Progenitor cell of endocrine pancreas (in vitro differentiated cells): ENCODE data around the gene PADI2. TPM values are rescaled to one million over a fixed set of nuclear protein-coding genes. Genes with fewer than 3 reads are reported as not detected.
A peak's percentile ranks its signal among the peaks of the same experiment; 100 is the strongest.

Source experiments
- DNase-seq: peaks from one replicate; pipeline ENCODE4 v3.0.0; 2021; ENCODE audit warnings: low spot score; ENCODE audit not compliant: unreplicated experiment
- H3K27ac Mint-ChIP-seq: 2 replicates; pipeline ENCODE4 v1.8.0; 2021; ENCODE audit warnings: mild to moderate bottlenecking, moderate library complexity, mixed read lengths
- H3K27me3 Mint-ChIP-seq: 2 replicates; pipeline ENCODE4 v1.8.0; 2021; ENCODE audit warnings: mixed read lengths
- H3K36me3 Mint-ChIP-seq: 2 replicates; pipeline ENCODE4 v1.8.0; 2022; ENCODE audit warnings: mixed read lengths; ENCODE audit not compliant: insufficient read depth
- H3K4me1 Mint-ChIP-seq: 2 replicates; pipeline ENCODE4 v1.8.0; 2021; ENCODE audit warnings: low read depth, mixed read lengths
- H3K4me3 Mint-ChIP-seq: 2 replicates; pipeline ENCODE4 v1.8.0; 2021; ENCODE audit warnings: low read depth, mild to moderate bottlenecking, moderate library complexity, mixed read lengths
- H3K9me3 Mint-ChIP-seq: 2 replicates; pipeline ENCODE4 v1.8.0; 2021; ENCODE audit warnings: low read depth, mixed read lengths
- total RNA-seq: library from RNA; stranded (reverse); gene quantifications from 2 replicates; pipeline ENCODE4 v1.2.1, GENCODE V29; 2021
- TF ChIP-seq, protein P1 (sequence below): fragments of 200-600 bp; sonication (generic); IDR thresholded peaks from one replicate; pipeline ENCODE4 v1.5.0; 2021; ENCODE audit warnings: antibody characterized with exemption, mild to moderate bottlenecking; ENCODE audit not compliant: unreplicated experiment

The PADI2 gene
- total RNA-seq, 1 donor from 2014 or later = 0.50 TPM

DNA sequence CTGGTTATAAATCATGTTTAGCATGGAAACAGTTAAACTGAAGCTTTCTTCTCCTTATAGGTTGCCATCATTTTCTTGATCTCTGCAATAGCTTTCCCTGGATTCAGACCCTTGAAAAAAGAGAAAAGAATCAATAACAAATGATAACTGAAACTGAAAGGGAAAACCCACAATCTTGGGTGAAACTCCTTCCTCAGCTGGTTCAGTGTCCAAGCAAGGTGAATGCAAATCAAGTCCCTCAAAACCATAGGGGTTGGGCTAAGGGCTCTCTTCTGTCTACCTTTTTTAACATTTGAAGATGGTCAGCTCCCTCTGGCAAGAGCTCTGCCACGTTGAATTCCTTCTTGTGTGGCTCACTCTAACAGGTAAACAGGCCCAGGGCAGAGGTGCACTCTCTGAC, 100.4 kb downstream of the PADI2 start:
- Mint-ChIP-seq H3K4me3 (no peak overlapping the region), H3K36me3 (peaks cover 15% of the 10 kb centered on the region), H3K9me3 (no peaks in the 10 kb centered on the region), H3K27ac (peak overlapping the region; percentile 73), H3K27me3 (no peaks in the 10 kb centered on the region), H3K4me1 (peaks cover 6% of the 10 kb centered on the region)
- DNase-seq = no peak
- TF ChIP-seq, protein P1, sequence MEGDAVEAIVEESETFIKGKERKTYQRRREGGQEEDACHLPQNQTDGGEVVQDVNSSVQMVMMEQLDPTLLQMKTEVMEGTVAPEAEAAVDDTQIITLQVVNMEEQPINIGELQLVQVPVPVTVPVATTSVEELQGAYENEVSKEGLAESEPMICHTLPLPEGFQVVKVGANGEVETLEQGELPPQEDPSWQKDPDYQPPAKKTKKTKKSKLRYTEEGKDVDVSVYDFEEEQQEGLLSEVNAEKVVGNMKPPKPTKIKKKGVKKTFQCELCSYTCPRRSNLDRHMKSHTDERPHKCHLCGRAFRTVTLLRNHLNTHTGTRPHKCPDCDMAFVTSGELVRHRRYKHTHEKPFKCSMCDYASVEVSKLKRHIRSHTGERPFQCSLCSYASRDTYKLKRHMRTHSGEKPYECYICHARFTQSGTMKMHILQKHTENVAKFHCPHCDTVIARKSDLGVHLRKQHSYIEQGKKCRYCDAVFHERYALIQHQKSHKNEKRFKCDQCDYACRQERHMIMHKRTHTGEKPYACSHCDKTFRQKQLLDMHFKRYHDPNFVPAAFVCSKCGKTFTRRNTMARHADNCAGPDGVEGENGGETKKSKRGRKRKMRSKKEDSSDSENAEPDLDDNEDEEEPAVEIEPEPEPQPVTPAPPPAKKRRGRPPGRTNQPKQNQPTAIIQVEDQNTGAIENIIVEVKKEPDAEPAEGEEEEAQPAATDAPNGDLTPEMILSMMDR = no peak

DNA sequence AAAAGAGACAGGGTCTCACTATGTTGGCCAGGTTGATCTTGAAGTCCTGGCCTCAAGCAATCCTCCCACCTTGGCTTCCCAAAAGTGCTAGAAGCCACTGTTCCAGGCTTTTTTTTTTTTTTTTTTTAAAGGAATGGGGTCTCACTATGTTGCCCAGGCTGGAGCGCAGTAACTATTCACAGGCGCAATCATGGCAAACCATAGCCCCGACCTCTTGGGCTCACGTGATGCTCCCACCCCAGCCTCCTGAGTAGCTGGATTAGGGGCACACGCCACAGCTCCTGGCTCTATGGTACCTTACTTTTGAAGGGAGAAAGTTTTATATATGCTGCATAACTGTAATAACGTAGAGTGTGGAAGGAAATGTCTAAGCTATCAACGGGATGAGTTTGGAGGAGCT, 101.8 kb downstream of the PADI2 start:
- no peak overlapping the region for H3K27ac Mint-ChIP-seq
- DNase-seq = no peak
- H3K9me3 Mint-ChIP-seq = no peaks in the 10 kb centered on the region
- TF ChIP-seq, protein P1 = no peak
- no peak overlapping the region for H3K4me3 Mint-ChIP-seq
- peaks cover 13% of the 10 kb centered on the region for H3K36me3 Mint-ChIP-seq
- peaks cover 5% of the 10 kb centered on the region for H3K27me3 Mint-ChIP-seq
- H3K4me1 Mint-ChIP-seq = peaks cover 6% of the 10 kb centered on the region

Other genes with a start within 250 kb of the PADI2 start
- 3,923 and 3,957 TPM in 2 replicates for gene RNU1-2, start 223.5 kb downstream of the PADI2 start, total RNA-seq
- gene CROCC, start 197.5 kb downstream of the PADI2 start, total RNA-seq = 51.5 TPM in 2 replicates
- 170 and 174 TPM in 2 replicates for gene MFAP2, start 138.8 kb downstream of the PADI2 start, total RNA-seq
- 65.8 and 69.2 TPM in 2 replicates for gene ATP13A2, start 107.5 kb downstream of the PADI2 start, total RNA-seq
- 46.3 and 51.6 TPM in 2 replicates for gene SDHB, start 65.4 kb downstream of the PADI2 start, total RNA-seq
- not detected in 2 replicates for gene PADI1, start 85.7 kb upstream of the PADI2 start, total RNA-seq
- gene PADI3, start 129.6 kb upstream of the PADI2 start, total RNA-seq = not detected in 2 replicates
- not detected in 2 replicates for gene PADI4, start 188.7 kb upstream of the PADI2 start, total RNA-seq